Subcutaneous abdominal adipose tissue (tissue), 5 donors: ENCODE results near the gene PSME1.

ENCODE experiments used
- H3K27ac ChIP-seq: one replicate; pipeline ENCODE4 v1.7.0; 2013; ENCODE audit warnings: low read depth, mild to moderate bottlenecking, inconsistent platforms, low read length, moderate library complexity
- H3K27me3 ChIP-seq, 5 donors: one replicate each; pipeline ENCODE4 v1.7.0; 2013; ENCODE audit warnings: low read length in 5 of 5, inconsistent platforms in 1 of 5; ENCODE audit not compliant: control insufficient read depth in 5 of 5, insufficient read depth in 4 of 5
- H3K36me3 ChIP-seq, 5 donors: one replicate each; pipeline ENCODE4 v1.7.0; 2013; ENCODE audit warnings: low read length in 5 of 5; ENCODE audit not compliant: control insufficient read depth in 5 of 5, insufficient read depth in 5 of 5
- H3K4me1 ChIP-seq, 5 donors: one replicate each; pipeline ENCODE4 v1.7.0; 2013; ENCODE audit warnings: low read length in 5 of 5, mild to moderate bottlenecking in 3 of 5, moderate library complexity in 1 of 5; ENCODE audit not compliant: control insufficient read depth in 5 of 5, insufficient read depth in 5 of 5
- H3K4me3 ChIP-seq, 5 donors: one replicate each; pipeline ENCODE4 v1.7.0; 2013; ENCODE audit warnings: low read length in 5 of 5, low read depth in 1 of 5
- H3K9ac ChIP-seq, 5 donors: one replicate each; pipeline ENCODE4 v1.7.0; 2013; ENCODE audit warnings: low read length in 5 of 5, mild to moderate bottlenecking in 4 of 5, moderate library complexity in 3 of 5
- H3K9me3 ChIP-seq, 5 donors: one replicate each; pipeline ENCODE4 v1.7.0; 2013; ENCODE audit warnings: low read length in 5 of 5; ENCODE audit not compliant: control insufficient read depth in 5 of 5
- donor health status: healthy.
- donor health status: healthy.
- donor health status: healthy.
- donor health status: healthy.
- donor health status: healthy.

PSME1 gene

GRCh38 chr14:24095271-24096068, 40.5 kb upstream of the PSME1 start:
- Histone ChIP-seq H3K27me3 (no peaks in the 10 kb centered on the region), H3K4me1 (peaks cover 12 to 63% (median 38%) of the 10 kb centered on the region in 5 donors), H3K4me3 (peak overlapping the region; percentile 78 to 89 (median 83)), H3K9ac (peak overlapping the region; percentile 63 to 84 (median 82)), H3K27ac (peak overlapping the region; percentile 85), H3K36me3 (peaks cover 0 to 26% (median 17%) of the 10 kb centered on the region in 5 donors), H3K9me3 (no peaks in the 10 kb centered on the region)

GRCh38 chr14:24096545-24097181, 39.3 kb upstream of the PSME1 start:
- Histone ChIP-seq H3K4me3 (no peak overlapping the region), H3K27ac (no peak overlapping the region), H3K9ac (no peak overlapping the region), H3K27me3 (no peaks in the 10 kb centered on the region), H3K4me1 (peaks cover 12 to 63% (median 39%) of the 10 kb centered on the region in 5 donors), H3K36me3 (peaks cover 0 to 34% (median 20%) of the 10 kb centered on the region in 5 donors), H3K9me3 (no peaks in the 10 kb centered on the region)

DNA sequence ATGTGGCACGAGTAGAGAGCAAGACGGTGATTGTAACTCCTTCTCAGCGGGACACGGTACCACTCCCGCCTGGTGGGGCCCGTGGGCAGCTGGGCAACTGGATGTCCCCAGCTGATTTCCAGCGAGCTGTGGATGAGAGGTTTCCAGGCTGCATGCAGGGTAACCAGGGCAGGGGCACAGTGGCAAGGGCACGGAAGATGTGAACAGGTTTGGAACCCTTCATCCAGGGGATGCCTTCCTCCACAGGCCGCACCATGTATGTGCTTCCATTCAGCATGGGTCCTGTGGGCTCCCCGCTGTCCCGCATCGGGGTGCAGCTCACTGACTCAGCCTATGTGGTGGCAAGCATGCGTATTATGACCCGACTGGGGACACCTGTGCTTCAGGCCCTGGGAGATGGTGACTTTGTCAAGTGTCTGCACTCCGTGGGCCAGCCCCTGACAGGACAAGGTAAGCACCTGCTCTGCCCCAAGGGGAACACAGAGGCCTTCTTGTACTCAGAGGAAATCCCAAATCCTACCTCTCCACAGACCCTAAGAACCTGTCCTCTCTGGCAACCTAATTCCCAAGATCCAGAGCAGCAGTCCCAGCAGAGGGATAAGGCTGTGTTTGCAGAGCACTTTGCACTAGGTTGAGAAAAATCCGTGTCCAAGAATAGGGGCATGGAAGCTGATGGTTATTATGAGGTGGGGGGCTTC, 37.6 kb upstream of the PSME1 start:
- H3K4me3 ChIP-seq: no peak overlapping the region
- H3K36me3 ChIP-seq: peaks cover 0 to 46% (median 28%) of the 10 kb centered on the region in 5 donors
- H3K4me1 ChIP-seq: peaks cover 8 to 53% (median 43%) of the 10 kb centered on the region in 5 donors
- no peak overlapping the region for H3K9ac ChIP-seq
- no peaks in the 10 kb centered on the region for H3K9me3 ChIP-seq
- H3K27ac ChIP-seq: no peak overlapping the region
- no peaks in the 10 kb centered on the region for H3K27me3 ChIP-seq

DNA sequence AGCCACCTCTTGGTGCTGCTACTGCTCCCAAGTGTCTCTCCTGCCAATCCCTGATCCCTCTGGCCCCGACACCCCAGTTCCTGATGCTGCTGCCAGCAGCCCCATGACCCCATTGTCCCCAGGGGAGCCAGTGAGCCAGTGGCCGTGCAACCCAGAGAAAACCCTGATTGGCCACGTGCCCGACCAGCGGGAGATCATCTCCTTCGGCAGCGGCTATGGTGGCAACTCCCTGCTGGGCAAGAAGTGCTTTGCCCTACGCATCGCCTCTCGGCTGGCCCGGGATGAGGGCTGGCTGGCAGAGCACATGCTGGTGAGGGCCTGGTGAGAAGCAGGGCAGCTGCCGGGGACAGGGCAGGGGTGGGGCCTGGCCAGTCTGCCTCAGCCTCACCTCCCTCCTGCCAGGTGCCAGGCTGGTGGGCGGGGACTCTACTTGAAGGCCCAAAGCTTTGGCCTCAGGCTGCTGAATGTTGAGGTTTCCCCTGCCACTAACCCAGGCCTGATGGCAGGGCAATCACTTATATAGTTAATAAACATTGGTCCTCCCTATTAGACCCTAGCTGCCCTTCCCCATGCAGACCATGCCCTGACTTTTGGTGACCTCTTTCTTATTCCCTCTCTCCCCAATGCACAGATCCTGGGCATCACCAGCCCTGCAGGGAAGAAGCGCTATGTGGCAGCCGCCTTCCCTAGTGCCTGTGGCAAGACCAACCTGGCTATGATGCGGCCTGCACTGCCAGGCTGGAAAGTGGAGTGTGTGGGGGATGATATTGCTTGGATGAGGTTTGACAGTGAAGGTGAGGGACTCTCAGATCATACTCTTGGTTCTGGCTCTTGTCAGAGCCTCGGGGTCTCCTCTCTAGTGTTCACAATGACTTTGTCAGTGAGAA, 36.8 kb upstream of the PSME1 start:
- Histone ChIP-seq H3K9me3 (no peaks in the 10 kb centered on the region), H3K4me1 (peaks cover 8 to 45% (median 37%) of the 10 kb centered on the region in 5 donors), H3K4me3 (no peak overlapping the region), H3K9ac (no peak overlapping the region), H3K36me3 (peaks cover 0 to 54% (median 34%) of the 10 kb centered on the region in 5 donors), H3K27ac (no peak overlapping the region), H3K27me3 (no peaks in the 10 kb centered on the region)

DNA sequence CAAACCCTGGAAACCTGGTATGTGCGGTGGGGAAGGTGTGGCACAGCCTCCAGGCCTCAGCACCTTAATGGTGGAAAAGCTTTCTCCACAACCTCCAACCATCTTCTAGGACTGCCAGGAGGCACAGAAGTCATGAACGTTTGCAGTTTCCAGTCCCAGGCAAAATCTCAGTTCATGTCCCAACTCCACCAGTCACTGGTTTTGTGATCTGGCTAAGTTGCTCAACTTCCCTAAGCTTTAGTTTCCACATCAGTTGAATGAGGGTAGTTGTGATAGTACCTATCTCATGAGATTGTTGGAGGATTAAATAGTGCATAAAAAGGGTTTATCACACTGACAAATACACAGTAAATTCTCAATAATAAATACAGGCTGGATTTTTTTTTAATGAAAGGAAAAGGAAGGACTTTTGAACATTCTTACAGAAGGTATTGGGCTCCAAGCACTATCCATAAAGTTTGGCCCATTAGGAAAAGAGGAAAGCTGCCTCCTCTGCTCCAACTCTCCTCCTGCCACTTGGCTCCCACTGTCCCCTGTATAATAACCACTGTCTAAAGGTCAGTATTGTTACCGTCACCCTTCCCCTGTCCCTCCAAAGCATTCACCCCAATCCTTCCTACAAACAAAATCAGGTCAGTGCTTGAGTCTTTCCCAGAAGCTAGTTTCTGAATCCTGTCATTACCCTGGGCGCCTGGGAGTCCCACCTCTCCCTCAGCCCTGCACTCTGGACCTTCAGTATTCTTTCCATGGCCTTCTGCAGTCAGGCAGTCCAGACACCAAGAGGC, 35.6 kb upstream of the PSME1 start:
- Histone ChIP-seq H3K9ac (no peak overlapping the region), H3K9me3 (no peaks in the 10 kb centered on the region), H3K36me3 (peaks cover 0 to 59% (median 34%) of the 10 kb centered on the region in 5 donors), H3K4me1 (peaks cover 2 to 33% (median 25%) of the 10 kb centered on the region in 5 donors), H3K4me3 (no peak overlapping the region), H3K27me3 (no peaks in the 10 kb centered on the region), H3K27ac (no peak overlapping the region)

- H3K27ac ChIP-seq: no peak overlapping the region
- H3K9ac ChIP-seq: no peak overlapping the region
- no peak overlapping the region for H3K4me3 ChIP-seq
- H3K9me3 ChIP-seq: no peaks in the 10 kb centered on the region
- H3K27me3 ChIP-seq: no peaks in the 10 kb centered on the region
- H3K4me1 ChIP-seq: peaks cover 0 to 26% (median 19%) of the 10 kb centered on the region in 5 donors
- peaks cover 0 to 59% (median 34%) of the 10 kb centered on the region in 5 donors for H3K36me3 ChIP-seq
Measured at GRCh38 chr14:24100982-24101494, 35.0 kb upstream of the PSME1 start.

- Histone ChIP-seq H3K27me3 (no peaks in the 10 kb centered on the region), H3K4me3 (no peak overlapping the region), H3K27ac (no peak overlapping the region), H3K9ac (no peak overlapping the region), H3K9me3 (no peaks in the 10 kb centered on the region), H3K4me1 (peaks cover 0 to 19% (median 17%) of the 10 kb centered on the region in 5 donors), H3K36me3 (peaks cover 0 to 59% (median 34%) of the 10 kb centered on the region in 5 donors)
Measured at GRCh38 chr14:24102357-24103048, 33.5 kb upstream of the PSME1 start.

DNA sequence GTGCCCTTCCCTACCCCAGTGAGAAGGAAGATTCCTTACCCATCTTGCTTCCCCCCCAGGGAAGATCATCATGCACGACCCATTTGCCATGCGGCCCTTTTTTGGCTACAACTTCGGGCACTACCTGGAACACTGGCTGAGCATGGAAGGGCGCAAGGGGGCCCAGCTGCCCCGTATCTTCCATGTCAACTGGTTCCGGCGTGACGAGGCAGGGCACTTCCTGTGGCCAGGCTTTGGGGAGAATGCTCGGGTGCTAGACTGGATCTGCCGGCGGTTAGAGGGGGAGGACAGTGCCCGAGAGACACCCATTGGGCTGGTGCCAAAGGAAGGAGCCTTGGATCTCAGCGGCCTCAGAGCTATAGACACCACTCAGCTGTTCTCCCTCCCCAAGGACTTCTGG, 32.5 kb upstream of the PSME1 start:
- H3K27me3 ChIP-seq: no peaks in the 10 kb centered on the region
- H3K4me1 ChIP-seq: peaks cover 0 to 19% (median 15%) of the 10 kb centered on the region in 5 donors
- H3K9me3 ChIP-seq: no peaks in the 10 kb centered on the region
- no peak overlapping the region for H3K27ac ChIP-seq
- peaks cover 0 to 53% (median 29%) of the 10 kb centered on the region in 5 donors for H3K36me3 ChIP-seq
- no peak overlapping the region for H3K9ac ChIP-seq
- no peak overlapping the region for H3K4me3 ChIP-seq
